HL-60 (cell line): ENCODE results near the gene SH3BP2.

ENCODE experiments used
- DNase-seq, 2 experiments: peaks; one replicate each; pipeline ENCODE4 v3.0.0-alpha.2; 2010 to 2020; ENCODE audit warnings: low read depth in 1 of 2, low spot score in 1 of 2
- H3K27ac ChIP-seq: fragments of 250-450 bp; sonication (Bioruptor Pico); replicated peaks from 2 replicates; pipeline ENCODE4 v1.5.1; 2020; ENCODE audit warnings: mild to moderate bottlenecking, moderate library complexity
- H3K27me3 ChIP-seq: fragments of 250-450 bp; sonication (Bioruptor Pico); 2 replicates; pipeline ENCODE4 v1.5.1; 2021; ENCODE audit warnings: mild to moderate bottlenecking, moderate library complexity; ENCODE audit not compliant: insufficient read depth, poor library complexity, severe bottlenecking
- H3K4me3 ChIP-seq: replicated peaks from 2 replicates; pipeline ENCODE4 v1.5.1; 2011; ENCODE audit warnings: mild to moderate bottlenecking, control low read depth, low read length; ENCODE audit not compliant: insufficient read depth
- CTCF ChIP-seq: IDR thresholded peaks from one replicate; pipeline ENCODE4 v1.5.1; 2011; ENCODE audit warnings: low read length, control low read depth, inconsistent platforms; ENCODE audit not compliant: insufficient read depth
- GABPA ChIP-seq: IDR thresholded peaks from 2 replicates; pipeline ENCODE4 v1.6.1; 2012; ENCODE audit warnings: low read depth
- POLR2AphosphoS5 ChIP-seq: IDR thresholded peaks from 2 replicates; pipeline ENCODE4 v1.6.1; 2012; ENCODE audit warnings: low read depth
- REST ChIP-seq: IDR thresholded peaks from 2 replicates; pipeline ENCODE4 v1.6.1; 2012; ENCODE audit warnings: low read depth; ENCODE audit not compliant: insufficient replicate concordance
- SPI1 ChIP-seq: IDR thresholded peaks from 2 replicates; pipeline ENCODE4 v1.6.1; 2012; ENCODE audit warnings: low read depth, mild to moderate bottlenecking, borderline replicate concordance

The SH3BP2 gene

GRCh38 chr4:2831611-2832308 is 38.9 kb downstream of the SH3BP2 start:
- Histone ChIP-seq H3K27me3 (no peaks in the 10 kb centered on the region), H3K4me3 (no peak overlapping the region), H3K27ac (no peak overlapping the region)
- no peak for TF ChIP-seq SPI1
- TF ChIP-seq GABPA = no peak
- TF ChIP-seq REST = no peak
- no peak for TF ChIP-seq CTCF
- TF ChIP-seq POLR2AphosphoS5 = no peak
- DNase-seq = no peak

GRCh38 chr4:2832309-2832980 is 39.6 kb downstream of the SH3BP2 start:
- no peak overlapping the region for H3K27ac ChIP-seq

More at GRCh38 chr4:2832309-2832980, 39.6 kb downstream of the SH3BP2 start:
- Histone ChIP-seq H3K4me3 (no peak overlapping the region), H3K27me3 (no peaks in the 10 kb centered on the region)
- DNase-seq = no peak
- no peak for TF ChIP-seq SPI1
- no peak for TF ChIP-seq GABPA
- no peak for TF ChIP-seq REST
- no peak for TF ChIP-seq CTCF
- TF ChIP-seq POLR2AphosphoS5 = no peak
